NCI-H748 (cell line): Measurements from ENCODE around the gene RPL10A.
"Not testable (repeated sequence)": the region's sequence is repeated elsewhere in the genome, so short reads cannot be mapped to it uniquely, and the experiment has no call there.

Experiments used
- DNase-seq: peaks from one replicate; lab custom pipeline; 2025; ENCODE audit not compliant: unreplicated experiment; lab: John Stamatoyannopoulos, UW

RPL10A gene

GRCh38 chr6:35508027-35508426 is 39.8 kb downstream of the RPL10A start:
- DNase-seq: no peak

- DNase-seq: no peak
These were observed 40.3 kb downstream of the RPL10A start for GRCh38 chr6:35508542-35508941.

- no peak for DNase-seq
These were observed 42.8 kb downstream of the RPL10A start for GRCh38 chr6:35510916-35511561.

GRCh38 chr6:35511562-35511941 is 43.4 kb downstream of the RPL10A start:
- no peak for DNase-seq

- no peak for DNase-seq
These were observed 43.8 kb downstream of the RPL10A start for GRCh38 chr6:35512006-35512405.

- no peak for DNase-seq
These were observed 44.5 kb downstream of the RPL10A start, which contains the start of gene TULP1 for GRCh38 chr6:35512740-35513139. TSS of gene TULP1 (minus strand) at chr6:35512896. CDS start at chr6:35512858, 38 bp downstream.

- DNase-seq: no peak
These were observed 46.4 kb downstream of the RPL10A start for GRCh38 chr6:35514587-35514986.

GRCh38 chr6:35515939-35516338 is 47.7 kb downstream of the RPL10A start:
- DNase-seq: not testable (repeated sequence)

- no peak for DNase-seq
These were observed 48.5 kb downstream of the RPL10A start for GRCh38 chr6:35516712-35517111.

- DNase-seq: not testable (repeated sequence)
These were observed 49.8 kb downstream of the RPL10A start for GRCh38 chr6:35517978-35518377.

GRCh38 chr6:35518566-35519312 is 50.5 kb downstream of the RPL10A start:
- DNase-seq: no peak

- DNase-seq: no peak
These were observed 51.3 kb downstream of the RPL10A start for GRCh38 chr6:35519313-35520015.
